ENCODE measurements around the gene RMND1. TPM values are rescaled to one million over a fixed set of nuclear protein-coding genes. Genes with fewer than 3 reads are reported as not detected.

RMND1 gene, protein sequence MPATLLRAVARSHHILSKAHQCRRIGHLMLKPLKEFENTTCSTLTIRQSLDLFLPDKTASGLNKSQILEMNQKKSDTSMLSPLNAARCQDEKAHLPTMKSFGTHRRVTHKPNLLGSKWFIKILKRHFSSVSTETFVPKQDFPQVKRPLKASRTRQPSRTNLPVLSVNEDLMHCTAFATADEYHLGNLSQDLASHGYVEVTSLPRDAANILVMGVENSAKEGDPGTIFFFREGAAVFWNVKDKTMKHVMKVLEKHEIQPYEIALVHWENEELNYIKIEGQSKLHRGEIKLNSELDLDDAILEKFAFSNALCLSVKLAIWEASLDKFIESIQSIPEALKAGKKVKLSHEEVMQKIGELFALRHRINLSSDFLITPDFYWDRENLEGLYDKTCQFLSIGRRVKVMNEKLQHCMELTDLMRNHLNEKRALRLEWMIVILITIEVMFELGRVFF
- 10 to 100 TPM; 20.1 to 22.7 TPM for total RNA-seq

DNA sequence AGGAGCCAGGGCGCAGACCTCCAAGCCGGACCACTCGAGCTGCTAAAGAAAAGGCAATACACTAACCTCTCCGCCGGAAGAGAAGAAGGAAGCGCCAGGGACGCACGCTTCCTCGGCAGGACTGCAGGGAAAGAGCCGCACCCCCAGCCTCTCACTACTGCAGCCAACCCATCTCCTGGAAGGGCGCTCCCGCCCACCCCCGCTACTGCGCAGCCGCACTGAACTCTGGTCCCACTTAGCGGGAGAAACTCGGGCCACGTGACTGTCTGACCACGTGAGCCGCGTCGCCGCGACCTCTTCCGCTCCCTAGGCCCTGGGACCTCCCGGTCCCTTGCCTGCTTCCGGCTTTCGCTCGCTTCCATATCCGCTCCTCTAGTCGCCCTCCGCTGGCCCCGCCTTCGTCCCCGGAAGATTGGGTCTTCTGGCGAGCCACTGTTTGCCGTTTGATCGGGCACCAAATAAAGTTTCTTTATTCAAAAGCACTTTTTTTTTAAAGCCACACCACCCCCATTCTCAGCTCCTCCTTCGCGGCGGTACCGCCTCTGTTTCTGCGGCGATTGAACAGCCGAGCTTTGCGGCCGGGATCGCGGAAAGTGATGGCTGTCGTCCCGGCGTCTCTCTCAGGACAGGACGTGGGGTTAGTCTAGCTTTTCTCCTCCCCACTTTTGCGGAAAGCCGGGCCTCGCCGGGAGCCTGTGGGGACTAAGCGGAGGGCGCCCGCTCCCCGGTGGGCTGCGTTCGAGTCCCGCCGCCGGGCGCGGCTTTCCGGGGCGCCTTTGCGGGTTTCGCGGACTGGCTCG, at the start of gene RMND1:
Gene RMND1, minus strand, starts transcription at position 177 of the 800 bp plus-strand sequence. CDS start 6,315 bp downstream, outside the sequence.

DNA sequence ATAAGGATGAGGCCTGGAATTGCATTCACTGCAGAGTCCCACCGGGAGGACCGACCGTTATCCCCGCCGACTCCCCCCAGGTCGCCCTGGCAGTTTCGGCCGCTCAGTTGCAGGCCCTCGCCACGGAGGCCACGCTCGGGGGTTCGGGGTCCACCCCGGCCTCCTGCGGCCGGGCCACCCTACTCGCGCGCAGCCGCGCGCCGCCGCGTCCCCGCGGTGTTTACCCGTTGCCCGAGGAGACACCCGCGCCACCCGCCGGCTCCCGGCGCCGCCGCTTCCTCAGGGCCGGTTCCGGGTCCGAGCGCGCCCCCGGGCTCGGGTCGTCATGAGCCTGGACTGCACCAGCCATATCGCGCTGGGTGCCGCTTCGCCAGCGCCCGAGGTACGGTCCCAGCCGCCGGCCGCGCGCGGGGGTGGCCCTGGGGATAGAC, 41.9 kb upstream of the RMND1 start, which contains the start of gene CCDC170:
Gene CCDC170, plus strand, starts transcription at position 214 of the 431 bp plus-strand sequence. Its CDS starts 112 bp downstream, at position 326.

DNA sequence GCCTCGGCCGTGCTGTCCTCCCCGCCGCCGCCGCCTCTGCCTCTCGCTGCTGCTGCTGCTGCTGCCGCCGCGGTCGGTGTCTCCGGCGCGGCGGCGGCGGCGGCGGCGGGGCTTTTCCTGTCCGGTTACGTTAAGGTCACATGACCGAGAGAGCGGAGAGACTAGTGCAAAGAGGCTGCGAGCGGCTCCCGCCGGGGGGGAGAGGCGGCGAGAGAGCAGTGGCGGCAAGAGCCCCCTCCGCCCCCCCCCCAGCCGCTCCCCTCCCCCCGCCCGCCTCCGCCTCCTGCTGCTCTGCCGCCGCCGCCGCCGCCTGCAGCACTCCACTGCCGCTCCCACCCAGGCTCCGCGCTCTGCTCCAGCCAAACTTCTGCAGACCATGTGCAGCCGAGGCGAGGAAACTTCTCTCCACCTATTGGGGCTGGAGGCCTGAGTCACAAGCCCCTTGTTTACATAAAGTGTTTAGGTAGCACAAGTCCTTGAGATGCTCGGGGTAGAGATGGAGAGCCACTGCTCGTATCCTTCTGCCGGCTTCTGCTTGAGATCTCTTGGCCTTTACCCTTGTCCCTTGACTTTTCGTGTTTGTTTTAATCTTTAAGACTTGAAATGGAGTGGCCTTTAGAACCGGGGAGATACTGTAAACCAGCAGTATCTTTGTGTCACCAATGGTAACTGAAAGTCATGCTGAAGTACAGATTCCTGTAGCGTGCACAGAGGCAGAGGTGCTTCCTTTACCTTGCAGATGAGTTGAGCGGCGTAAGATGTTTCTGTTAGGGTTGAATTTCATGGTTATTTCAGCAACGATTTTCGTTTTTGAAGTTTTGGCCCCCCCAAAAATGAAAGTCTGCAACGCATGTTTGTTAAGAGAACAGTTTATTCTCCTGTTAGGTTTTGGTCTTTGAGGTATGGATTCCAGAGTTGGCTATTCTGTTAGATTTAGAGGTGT, 60.2 kb downstream of the RMND1 start, which contains the start of gene ZBTB2:
Gene ZBTB2, minus strand, starts transcription at position 89 of the 943 bp plus-strand sequence. CDS start 17,922 bp downstream, outside the sequence.

Other genes starting within 250 kb of the RMND1 start
- gene AKAP12, start 212.2 kb downstream of the RMND1 start, total RNA-seq = under 1 TPM; 0.08 to 0.10 TPM
- gene ZBTB2, start 60.6 kb downstream of the RMND1 start, total RNA-seq = 10 to 100 TPM; 21.9 TPM
- not detected for gene CCDC170, start 41.9 kb upstream of the RMND1 start, total RNA-seq